Immature natural killer cell (primary cell): ENCODE results near the gene OR2J2. TPM values are rescaled to one million over a fixed set of nuclear protein-coding genes. Genes with fewer than 3 reads are reported as not detected.
"Not testable (repeated sequence)": the region's sequence is repeated elsewhere in the genome, so short reads cannot be mapped to it uniquely, and the experiment has no call there.

ENCODE experiments used
- DNase-seq, 3 donors: peaks; one replicate each; pipeline ENCODE4 v3.0.0; 2022; ENCODE audit warnings: mixed read lengths in 1 of 3
- H3K27ac Mint-ChIP-seq, 6 donors: one replicate each; pipeline ENCODE4 v1.8.0; 2020; ENCODE audit warnings: mixed read lengths in 6 of 6, mild to moderate bottlenecking in 5 of 6, inconsistent platforms in 4 of 6, moderate library complexity in 3 of 6
- H3K27me3 Mint-ChIP-seq, 3 donors: one replicate each; pipeline ENCODE4 v1.8.0; 2020 to 2021; ENCODE audit warnings: low read depth in 3 of 3, mild to moderate bottlenecking in 3 of 3, mixed read lengths in 3 of 3, moderate library complexity in 3 of 3, inconsistent platforms in 1 of 3
- H3K36me3 Mint-ChIP-seq, 3 donors: one replicate each; pipeline ENCODE4 v1.8.0; 2020; ENCODE audit warnings: mixed read lengths in 3 of 3, inconsistent platforms in 2 of 3, mild to moderate bottlenecking in 2 of 3
- H3K4me1 Mint-ChIP-seq, 2 donors: one replicate each; pipeline ENCODE4 v1.8.0; 2020; ENCODE audit warnings: inconsistent platforms in 2 of 2, mild to moderate bottlenecking in 2 of 2, mixed read lengths in 2 of 2, moderate library complexity in 1 of 2
- H3K4me3 Mint-ChIP-seq, 5 donors: one replicate each; pipeline ENCODE4 v1.8.0; 2020; ENCODE audit warnings: mild to moderate bottlenecking in 5 of 5, mixed read lengths in 5 of 5, inconsistent platforms in 3 of 5, moderate library complexity in 3 of 5
- H3K9me3 Mint-ChIP-seq, 6 donors: one replicate each; pipeline ENCODE4 v1.8.0; 2020; ENCODE audit warnings: mild to moderate bottlenecking in 6 of 6, mixed read lengths in 6 of 6, inconsistent platforms in 4 of 6, moderate library complexity in 3 of 6
- polyA plus RNA-seq, 3 donors: library from polyadenylated mRNA; unstranded; fragments of 300-500 nt; fragmentation: Illumina TruSeq; gene quantifications; one replicate each; pipeline ENCODE4 v1.2.3, GENCODE V29; 2021

The OR2J2 gene
- polyA plus RNA-seq, 3 donors from 2014 or later, result not detected

DNA sequence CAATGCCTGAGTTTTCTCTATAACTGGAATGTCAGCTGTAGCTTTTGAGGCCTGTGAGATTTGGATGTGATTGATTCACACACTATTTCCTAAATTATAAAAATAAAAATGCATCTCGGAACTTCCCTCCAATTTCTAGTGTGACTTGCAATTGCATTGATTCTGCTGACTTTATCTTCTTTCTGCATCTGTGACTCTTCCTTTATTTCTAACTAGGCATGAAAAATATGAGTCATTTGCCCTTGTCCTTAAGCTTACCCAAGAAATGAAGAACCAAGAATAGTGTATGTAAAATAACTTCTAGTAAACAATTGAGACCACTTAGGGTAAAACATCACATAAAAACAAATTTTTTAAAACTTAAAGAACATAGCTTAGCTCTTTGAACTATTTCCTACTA is 12.9 kb downstream of the OR2J2 start:
- Mint-ChIP-seq H3K4me3 (no peak overlapping the region), H3K27ac (no peak overlapping the region), H3K9me3 (peaks cover 0 to 8% (median 0%) of the 10 kb centered on the region in 6 donors), H3K4me1 (no peaks in the 10 kb centered on the region), H3K36me3 (no peaks in the 10 kb centered on the region), H3K27me3 (peaks cover 0 to 16% (median 2%) of the 10 kb centered on the region in 3 donors)
- no peak for DNase-seq

DNA sequence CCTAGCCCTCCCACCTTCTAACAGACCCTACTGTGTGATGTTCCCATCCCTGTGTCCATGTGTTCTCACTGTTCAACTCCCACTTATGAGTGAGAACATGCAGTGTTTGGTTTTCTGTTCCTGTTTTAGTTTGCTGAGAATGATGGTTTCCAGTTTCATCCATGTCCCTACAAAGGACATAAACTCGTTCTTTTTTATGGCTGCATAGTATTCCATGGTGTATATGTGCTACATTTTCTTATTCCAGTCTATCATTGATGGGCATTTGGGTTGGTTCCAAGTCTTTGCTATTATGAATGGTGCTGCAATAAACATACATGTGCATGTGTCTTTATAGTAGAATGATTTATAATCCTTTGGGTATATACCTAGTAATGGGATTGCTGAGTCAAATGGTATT is 18.0 kb downstream of the OR2J2 start:
- not testable (repeated sequence) for H3K27ac Mint-ChIP-seq, H3K36me3 Mint-ChIP-seq, DNase-seq, H3K4me3 Mint-ChIP-seq, H3K4me1 Mint-ChIP-seq
- Mint-ChIP-seq H3K9me3 (peaks cover 0 to 22% (median 6%) of the 10 kb centered on the region in 6 donors), H3K27me3 (peaks cover 0 to 12% (median 8%) of the 10 kb centered on the region in 3 donors)

DNA sequence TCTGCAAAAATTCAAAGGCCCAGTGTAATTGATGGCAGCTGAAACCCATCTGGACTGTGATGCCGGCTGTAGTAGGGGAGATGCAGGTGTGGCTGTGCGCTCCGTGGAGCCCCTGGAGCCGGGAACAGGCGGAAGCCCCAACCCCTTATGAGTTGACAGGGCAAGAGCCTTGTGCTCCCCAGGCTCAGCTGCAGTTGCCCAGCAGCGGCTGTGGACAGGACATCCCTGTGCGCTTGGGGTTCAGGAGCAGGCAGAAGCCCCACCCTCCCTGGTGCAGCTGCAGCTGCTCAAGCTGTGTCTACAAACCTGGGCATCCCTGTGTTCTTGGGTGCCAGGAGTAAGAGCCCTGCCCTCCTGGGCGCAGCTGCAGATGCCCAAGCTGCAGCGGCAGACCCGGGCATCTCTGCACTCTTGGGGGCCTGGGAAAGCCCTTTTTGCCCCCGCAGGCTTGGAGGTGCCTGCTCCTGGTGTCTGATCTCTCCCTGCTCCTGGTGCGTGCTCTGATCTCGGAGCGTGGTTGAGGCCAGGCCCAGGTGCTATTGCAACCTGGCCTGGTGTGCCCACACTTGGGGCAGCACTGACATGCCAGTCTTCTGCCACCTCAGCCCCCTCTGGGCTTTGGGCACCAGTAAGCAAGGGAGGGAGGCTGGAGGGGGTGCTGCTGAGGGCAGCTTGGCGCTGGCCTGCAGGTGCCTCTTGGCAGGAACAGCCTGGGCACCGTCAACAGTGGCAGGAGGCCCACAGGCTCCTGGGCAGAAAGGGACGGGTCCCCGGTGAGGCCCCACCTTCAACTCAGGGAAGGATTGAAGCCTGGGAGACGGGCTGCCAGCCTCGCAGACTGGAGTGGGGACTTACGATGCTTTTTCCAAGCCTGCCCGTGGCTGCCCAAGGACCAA is 30.3 kb downstream of the OR2J2 start:
- Mint-ChIP-seq H3K4me1 (no peaks in the 10 kb centered on the region), H3K4me3 (no peak overlapping the region), H3K27me3 (peaks cover 0 to 7% (median 2%) of the 10 kb centered on the region in 3 donors), H3K9me3 (no peaks in the 10 kb centered on the region), H3K36me3 (no peaks in the 10 kb centered on the region), H3K27ac (no peak overlapping the region)
- no peak for DNase-seq

DNA sequence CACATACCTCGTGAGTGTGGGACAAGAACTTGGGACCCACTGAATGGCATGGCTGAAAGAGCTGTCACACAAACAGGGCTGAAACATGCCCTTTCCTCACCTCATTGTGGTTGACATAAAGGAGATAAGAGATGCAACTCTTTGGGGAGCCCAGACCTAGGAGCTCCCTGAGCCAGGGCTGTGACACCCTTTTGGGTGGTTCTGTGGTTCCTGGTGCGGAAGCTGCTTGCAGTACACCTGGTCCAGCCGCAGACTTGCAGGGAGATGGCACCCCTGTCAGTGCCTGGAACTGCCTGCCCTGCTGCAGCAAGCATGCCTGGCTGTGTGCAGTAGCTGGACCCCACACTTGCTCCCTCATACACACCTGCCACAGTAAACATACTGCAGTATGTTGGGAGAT is 31.3 kb downstream of the OR2J2 start:
- H3K36me3 Mint-ChIP-seq, result no peaks in the 10 kb centered on the region
- no peak overlapping the region for H3K4me3 Mint-ChIP-seq
- DNase-seq, result no peak
- peaks cover 0 to 7% (median 2%) of the 10 kb centered on the region in 3 donors for H3K27me3 Mint-ChIP-seq
- H3K4me1 Mint-ChIP-seq, result no peaks in the 10 kb centered on the region
- H3K27ac Mint-ChIP-seq, result no peak overlapping the region
- no peaks in the 10 kb centered on the region for H3K9me3 Mint-ChIP-seq

DNA sequence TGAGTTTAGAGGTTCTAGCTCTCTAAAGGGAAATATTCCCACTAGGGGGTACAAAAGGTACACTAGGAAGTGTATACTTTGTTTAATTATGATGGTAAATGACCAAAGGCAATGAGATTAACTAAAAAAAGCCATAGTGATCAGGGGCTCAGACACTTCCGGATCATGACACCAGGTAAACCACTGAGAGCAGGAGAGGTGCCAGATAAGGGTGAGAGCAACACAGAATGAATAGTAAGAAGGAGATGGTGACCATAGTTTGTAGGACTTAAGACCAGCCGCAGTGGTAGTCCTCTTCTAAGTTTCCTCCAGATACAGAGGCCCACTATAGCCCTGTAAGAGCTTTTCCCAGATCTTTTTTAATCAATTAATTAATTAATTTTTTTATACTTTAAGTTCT is 40.8 kb downstream of the OR2J2 start:
- Mint-ChIP-seq H3K4me3 (no peak overlapping the region), H3K27me3 (peaks cover 0 to 2% (median under 1%) of the 10 kb centered on the region in 3 donors), H3K36me3 (no peaks in the 10 kb centered on the region), H3K27ac (no peak overlapping the region), H3K9me3 (no peaks in the 10 kb centered on the region), H3K4me1 (no peaks in the 10 kb centered on the region)
- no peak for DNase-seq

DNA sequence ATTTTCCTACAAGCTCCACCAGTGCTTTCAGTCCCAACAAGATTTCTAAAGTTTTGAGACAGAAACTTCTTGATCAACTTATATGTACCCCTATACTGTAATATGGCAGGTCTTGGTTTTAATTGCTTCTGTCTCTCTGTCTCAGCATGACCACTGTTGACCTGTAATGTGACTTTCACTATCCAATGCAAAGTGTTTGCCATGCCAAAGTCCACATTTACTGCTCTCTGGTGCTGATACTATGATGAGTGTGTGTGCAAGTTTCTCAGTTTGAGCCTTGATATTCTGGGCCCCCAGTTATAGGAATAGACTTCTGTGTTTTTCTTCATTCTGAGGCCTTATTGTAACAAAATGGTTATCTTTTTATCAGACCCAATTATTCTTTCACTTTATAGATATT is 45.8 kb downstream of the OR2J2 start:
- Mint-ChIP-seq H3K27ac (no peak overlapping the region), H3K27me3 (peaks cover 0 to 7% (median 2%) of the 10 kb centered on the region in 3 donors)

DNA sequence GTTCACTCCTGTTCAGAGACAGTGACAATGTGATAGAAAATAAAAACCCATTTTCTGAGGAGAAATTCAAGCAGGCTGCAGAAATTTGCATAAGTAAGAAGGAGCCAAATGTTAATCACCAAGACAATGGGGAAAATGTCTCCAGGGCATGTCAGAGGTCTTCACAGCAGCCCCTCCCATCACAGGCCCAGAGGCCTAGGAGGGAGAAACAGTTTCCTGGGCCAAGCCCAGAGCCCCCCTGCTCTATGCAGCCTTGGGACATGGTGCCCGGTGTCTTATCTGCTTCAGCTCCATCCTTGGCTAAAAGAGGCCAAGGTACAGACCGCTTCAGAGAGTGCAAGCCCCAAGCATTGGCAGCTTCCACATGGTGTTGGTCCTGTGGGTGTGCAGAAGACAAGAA is 46.5 kb downstream of the OR2J2 start:
- H3K9me3 Mint-ChIP-seq, H3K4me3 Mint-ChIP-seq, H3K27me3 Mint-ChIP-seq, H3K36me3 Mint-ChIP-seq, H3K27ac Mint-ChIP-seq, H3K4me1 Mint-ChIP-seq, DNase-seq: not testable (repeated sequence)

More for the DNA sequence above, 45.8 kb downstream of the OR2J2 start:
- DNase-seq, result no peak
- Mint-ChIP-seq H3K4me3 (no peak overlapping the region), H3K4me1 (no peaks in the 10 kb centered on the region), H3K9me3 (peaks cover 0 to 6% (median 0%) of the 10 kb centered on the region in 6 donors), H3K36me3 (no peaks in the 10 kb centered on the region)

DNA sequence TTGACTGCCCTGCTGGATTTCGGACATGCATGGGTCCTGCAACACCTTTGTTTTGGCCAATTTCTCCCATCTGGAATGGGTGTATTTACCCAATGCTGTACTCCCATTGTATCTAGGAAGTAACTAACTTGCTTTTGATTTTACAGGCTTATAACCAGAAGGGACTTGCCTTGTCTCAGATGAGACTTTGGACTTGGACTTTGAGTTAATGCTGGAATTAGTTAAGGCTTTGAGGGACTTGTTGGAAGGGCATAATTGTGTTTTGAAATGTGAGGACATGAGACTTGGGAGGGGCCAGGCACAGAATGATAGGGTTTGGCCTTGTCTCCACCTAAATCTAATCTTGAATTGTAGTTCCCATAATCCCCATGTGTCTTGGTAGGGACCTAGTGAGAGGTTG is 47.3 kb downstream of the OR2J2 start:
- H3K9me3 Mint-ChIP-seq, H3K36me3 Mint-ChIP-seq, H3K4me1 Mint-ChIP-seq, H3K4me3 Mint-ChIP-seq, H3K27ac Mint-ChIP-seq, DNase-seq: not testable (repeated sequence)
- peaks cover under 1 to 11% (median 2%) of the 10 kb centered on the region in 3 donors for H3K27me3 Mint-ChIP-seq

Other genes starting within 250 kb of the OR2J2 start
- gene TRIM27, start 246.9 kb upstream of the OR2J2 start, polyA plus RNA-seq, result 10 to 100 TPM; 30.2 to 51.1 (median 43.0) TPM
- gene ZNF311, start 165.6 kb upstream of the OR2J2 start, polyA plus RNA-seq, result not detected
- not detected for gene OR2W1, start 125.7 kb upstream of the OR2J2 start, polyA plus RNA-seq
- not detected for gene OR2B3, start 83.6 kb upstream of the OR2J2 start, polyA plus RNA-seq
- gene OR2J1, start 71.4 kb upstream of the OR2J2 start, polyA plus RNA-seq, result not detected
- gene OR2J3, start 62.8 kb upstream of the OR2J2 start, polyA plus RNA-seq, result not detected
- not detected for gene OR14J1, start 130.8 kb downstream of the OR2J2 start, polyA plus RNA-seq
- not detected for gene OR5V1, start 198.0 kb downstream of the OR2J2 start, polyA plus RNA-seq
- gene OR12D3, start 204.4 kb downstream of the OR2J2 start, polyA plus RNA-seq, result not detected
- gene OR12D2, start 224.7 kb downstream of the OR2J2 start, polyA plus RNA-seq, result not detected
- not detected for gene OR12D1, start 244.0 kb downstream of the OR2J2 start, polyA plus RNA-seq